GM21381 (cell line): ENCODE measurements around the gene ATOSA.

Experiments
- ATAC-seq: cut with Tn5 transposase; IDR thresholded peaks from one replicate; pipeline ENCODE4 v1.9.1; 2021; ENCODE audit warnings: mild to moderate bottlenecking, moderate library complexity; ENCODE audit not compliant: unreplicated experiment

The ATOSA gene

DNA sequence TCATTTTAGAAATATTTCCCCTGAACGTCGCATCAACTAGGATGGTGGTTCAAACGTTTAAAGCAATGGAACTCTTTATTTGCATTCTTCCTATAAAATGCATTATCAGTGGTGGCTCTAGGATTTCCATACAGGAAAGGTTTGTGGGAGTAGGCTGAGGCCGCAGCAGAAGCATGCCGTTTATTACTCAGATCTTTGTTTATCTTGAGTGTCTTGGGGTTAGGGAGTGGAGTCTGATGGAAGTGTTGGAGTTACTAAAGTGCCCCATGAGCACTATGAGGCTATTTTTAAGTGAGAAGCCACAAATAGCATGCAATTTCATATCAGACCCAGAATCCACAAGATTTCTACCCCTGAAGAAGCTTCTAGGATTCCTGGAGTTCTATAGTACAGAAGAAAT lies 26.2 kb downstream of the ATOSA start:
- ATAC-seq: no peak

DNA sequence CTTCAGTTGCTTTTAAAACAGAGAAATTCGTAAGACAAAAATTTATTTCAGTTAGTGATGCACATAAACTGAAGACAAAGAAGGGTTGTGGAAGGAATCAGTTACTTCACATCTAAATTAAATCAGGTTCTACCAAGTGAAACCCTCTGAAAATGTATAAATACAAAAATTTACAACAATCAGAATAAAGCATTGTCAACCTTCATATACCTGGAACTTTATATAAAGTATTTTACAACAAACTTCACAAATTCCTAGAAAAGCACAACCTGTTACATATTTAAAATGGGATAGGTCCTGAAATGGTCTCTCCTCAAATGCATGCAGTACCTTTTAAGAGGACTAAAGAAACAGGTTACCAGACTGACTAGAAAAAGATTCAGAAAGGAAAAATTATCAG lies 26.9 kb downstream of the ATOSA start:
- ATAC-seq: no peak

DNA sequence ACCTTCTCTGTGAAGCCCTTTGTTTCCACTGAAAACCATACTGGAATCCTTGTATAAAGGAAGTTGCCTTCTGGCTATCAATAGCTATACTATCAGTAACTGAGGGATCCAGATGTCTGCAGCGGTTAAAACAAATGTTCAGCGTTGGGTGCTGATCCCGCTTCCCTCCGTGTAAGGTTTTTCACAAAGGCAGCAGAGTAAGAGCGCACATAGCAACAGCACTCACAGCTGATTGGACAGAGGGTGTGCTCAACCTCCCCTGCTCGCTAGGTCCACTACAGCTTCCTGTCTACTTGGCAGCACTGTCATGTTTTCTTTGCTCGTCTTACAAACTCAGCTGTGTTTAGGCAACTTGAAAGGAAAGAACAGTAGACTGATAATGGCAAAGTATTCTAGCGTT lies 27.3 kb downstream of the ATOSA start:
- ATAC-seq: no peak

DNA sequence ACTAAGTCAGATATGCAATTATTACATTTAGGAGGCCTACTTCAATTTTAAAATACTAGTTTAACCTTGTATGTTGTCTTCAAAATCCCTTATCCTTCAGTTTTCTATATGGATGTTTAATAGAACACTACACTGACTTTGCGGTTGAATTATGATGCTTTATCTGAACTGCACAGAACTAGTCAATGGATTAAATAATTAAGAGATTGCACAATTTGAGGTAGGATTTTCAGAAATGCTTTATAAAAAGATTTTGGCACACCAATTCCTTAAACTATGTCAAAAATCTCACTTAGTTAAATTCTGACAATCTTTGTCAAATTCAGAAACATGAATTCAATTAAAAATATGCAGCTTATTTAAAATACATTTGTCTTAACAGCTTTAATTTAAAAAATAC lies 28.1 kb downstream of the ATOSA start:
- no peak for ATAC-seq

DNA sequence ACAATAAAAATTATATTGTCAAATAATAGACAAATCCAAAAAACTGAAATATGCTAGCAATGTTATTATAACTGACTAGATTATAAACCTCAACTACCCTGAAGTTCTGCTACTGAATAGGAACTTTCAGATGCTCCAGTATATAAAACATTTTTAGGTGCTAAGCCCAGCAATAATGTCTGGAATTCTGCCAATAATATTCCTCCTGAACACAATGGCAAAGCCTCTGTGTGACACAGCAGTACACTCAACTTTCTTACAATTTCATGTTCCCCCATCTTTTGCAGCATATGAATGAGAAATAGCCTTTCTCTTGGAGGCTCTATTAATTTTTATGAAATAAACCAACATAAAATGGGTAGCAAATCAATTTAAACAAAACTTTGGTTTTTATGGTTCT lies 29.5 kb downstream of the ATOSA start:
- no peak for ATAC-seq

DNA sequence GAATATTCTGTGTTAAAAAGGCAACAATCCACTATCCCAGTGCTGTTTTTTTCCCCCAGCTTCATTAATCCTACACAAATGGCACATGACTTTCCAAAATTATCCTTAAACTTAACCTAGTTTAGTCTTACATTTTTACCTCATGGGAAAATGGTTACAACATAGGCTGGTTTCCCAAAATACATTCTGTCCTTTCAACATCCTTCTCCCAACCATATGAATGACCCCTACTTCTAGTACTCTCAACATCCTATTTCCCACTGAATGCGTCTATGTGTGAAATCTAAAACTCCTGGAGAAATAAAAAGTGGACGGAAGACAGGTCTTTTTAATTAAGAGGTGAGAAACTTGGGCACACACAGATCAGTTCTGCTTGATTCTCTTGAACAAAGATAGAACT lies 33.3 kb downstream of the ATOSA start:
- ATAC-seq: no peak

DNA sequence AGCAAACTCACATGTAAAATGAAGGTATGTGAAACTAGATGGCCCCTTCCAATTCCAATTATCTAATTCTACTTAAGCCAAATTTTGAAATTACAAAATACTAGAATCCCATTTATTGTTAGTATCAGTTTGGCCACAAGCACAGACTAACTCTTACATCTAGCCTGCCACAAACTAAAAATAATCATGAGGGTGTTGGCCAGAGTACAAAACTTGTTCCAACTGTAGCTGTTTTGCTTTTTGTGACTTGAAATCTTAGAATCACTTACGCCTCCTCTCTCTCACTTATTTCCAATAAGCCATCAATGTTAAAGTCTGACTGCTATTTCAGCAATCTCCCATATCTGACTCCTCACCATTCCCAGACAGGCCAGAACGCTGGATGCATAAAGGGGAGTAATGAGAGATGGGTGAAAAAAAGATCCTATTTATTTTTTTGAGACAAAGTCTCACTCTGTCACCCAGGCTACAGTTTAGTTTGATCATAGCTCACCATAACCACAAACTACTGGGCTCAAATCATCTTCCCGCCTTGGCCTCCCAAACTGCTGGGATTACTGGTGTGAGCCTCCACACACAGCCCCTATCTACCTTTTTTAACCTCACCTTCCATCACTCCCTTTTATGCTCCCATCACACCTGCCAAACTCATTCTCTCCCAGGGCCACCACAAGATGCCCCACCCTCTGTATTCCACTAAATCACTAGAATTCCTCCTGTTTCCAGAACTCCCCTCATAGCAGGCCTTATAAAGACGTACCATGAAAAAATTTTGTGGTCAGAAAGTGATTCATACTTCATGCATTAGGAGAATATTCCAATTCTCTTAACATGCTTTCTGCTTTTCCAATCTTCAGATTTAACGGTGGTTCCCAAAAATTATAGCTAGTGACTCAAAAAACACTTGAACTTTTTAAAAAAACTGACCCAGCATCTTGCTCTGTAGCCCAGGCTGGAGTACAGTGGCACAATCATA lies 36.5 kb downstream of the ATOSA start:
- no peak for ATAC-seq

DNA sequence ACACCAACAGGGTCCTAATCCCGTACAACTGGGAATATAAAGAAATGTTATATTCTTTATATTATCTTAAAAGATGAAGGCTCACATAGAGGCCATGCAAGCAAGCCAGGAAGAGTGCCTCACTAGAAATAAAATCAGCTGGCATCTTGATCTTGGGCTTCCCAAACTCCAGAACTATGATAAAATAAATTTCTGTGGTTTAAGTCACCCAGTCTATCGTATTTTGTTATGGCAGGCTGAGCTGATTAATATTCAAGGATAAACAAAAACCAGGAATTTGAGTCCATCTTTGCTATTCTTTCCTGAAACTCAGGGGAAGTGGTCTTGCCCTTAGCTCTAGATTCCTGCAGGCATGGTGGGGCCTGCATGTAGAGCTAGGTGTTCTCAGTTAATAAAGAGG lies 42.7 kb downstream of the ATOSA start:
- ATAC-seq: no peak

DNA sequence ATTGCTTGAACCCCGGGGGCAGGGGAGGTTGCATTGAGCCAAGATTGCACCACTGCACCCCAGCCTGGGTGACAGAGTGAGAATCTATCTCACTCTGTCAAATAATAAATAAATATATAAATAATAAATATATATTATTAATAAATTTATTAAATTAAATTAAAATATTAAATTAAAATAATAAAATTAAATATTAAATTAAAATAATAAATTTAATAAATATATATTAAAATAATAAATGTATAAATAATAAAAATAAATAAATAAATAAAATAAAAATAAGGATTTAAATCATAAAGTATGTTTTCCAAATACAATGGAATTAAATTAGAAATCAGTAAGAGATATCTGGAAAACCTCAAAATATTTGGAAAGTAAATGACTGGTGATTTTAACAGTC lies 43.3 kb downstream of the ATOSA start:
- no peak for ATAC-seq
